Endothelial cell of umbilical vein (primary cell): Measurements from ENCODE around the gene HSPB8. TPM values are rescaled to one million over a fixed set of nuclear protein-coding genes. Genes with fewer than 3 reads are reported as not detected.

ENCODE experiments used
- BruUV-seq: library from RNA; stranded (reverse); fragments of 400-500 nt; replicated peaks from 2 replicates; lab custom pipeline; 2021; lab: Mats Ljungman, UMichigan
- CTCF ChIA-PET: fragments of 300-600, 350-600 bp; sonication (Branson Sonifier 250); formaldehyde crosslinking; loops from one replicate; lab custom pipeline; 2021; ENCODE audit warnings: antibody characterized with exemption, inconsistent platforms; lab: Charles Lee
- POLR2A ChIA-PET: fragments of 300-600, 350-600 bp; sonication (Branson Sonifier 250); formaldehyde crosslinking; loops from one replicate; lab custom pipeline; 2021; ENCODE audit warnings: antibody characterized with exemption, inconsistent platforms; lab: Charles Lee
- DNase-seq: peaks from one replicate; pipeline ENCODE4 v3.0.0-alpha.2; 2011; ENCODE audit warnings: low read depth, low spot score
- FAIRE-seq: peaks from 2 replicates; lab custom pipeline; 2011; peaks lifted over from hg19 to GRCh38; lab: Jason Lieb, UNC
- H2AFZ ChIP-seq: 2 replicates; pipeline ENCODE4 v1.6.0; 2012; ENCODE audit warnings: low read depth, low read length, control low read depth, inconsistent platforms
- H3K27ac ChIP-seq: 2 replicates; pipeline ENCODE4 v1.5.1; 2011; ENCODE audit warnings: low read depth, mild to moderate bottlenecking, control low read depth, low read length, moderate library complexity; ENCODE audit not compliant: insufficient read depth
- H3K27me3 ChIP-seq, 2 experiments: 2 replicates each; pipeline versions ENCODE4 v1.6.0 to v1.6.1; 2011; ENCODE audit warnings: low read length in 2 of 2, mixed read lengths in 1 of 2; ENCODE audit not compliant: control insufficient read depth in 2 of 2, insufficient read depth in 2 of 2
- H3K36me3 ChIP-seq, 2 experiments: 2 replicates in 1 of 2; 3 replicates in 1 of 2; pipeline ENCODE4 v1.5.1; 2011; ENCODE audit warnings: low read length in 2 of 2, mild to moderate bottlenecking in 1 of 2, moderate library complexity in 1 of 2; ENCODE audit not compliant: control insufficient read depth in 2 of 2, insufficient read depth in 2 of 2; ENCODE audit errors: extremely low read depth in 1 of 2
- H3K4me1 ChIP-seq: 3 replicates; pipeline ENCODE4 v1.5.1; 2011; ENCODE audit warnings: mild to moderate bottlenecking, low read length; ENCODE audit not compliant: control insufficient read depth, insufficient read depth; ENCODE audit errors: extremely low read depth
- H3K4me2 ChIP-seq: 2 replicates; pipeline ENCODE4 v1.6.1; 2011; ENCODE audit warnings: low read length, control low read depth, mixed read lengths; ENCODE audit not compliant: insufficient read depth
- H3K4me3 ChIP-seq, 3 experiments: fragments of 200-600 bp in 1 of 3; sonication (generic), shearing (Covaris generic) in 1 of 3; replicated peaks in 1 of 3; 2 replicates each; pipeline ENCODE4 v1.5.1; 2011 to 2016; ENCODE audit warnings: control low read depth in 3 of 3, low read length in 3 of 3, mild to moderate bottlenecking in 2 of 3, inconsistent platforms in 1 of 3, low read depth in 1 of 3, moderate library complexity in 1 of 3; ENCODE audit not compliant: insufficient read depth in 1 of 3
- H3K79me2 ChIP-seq: 2 replicates; pipeline ENCODE4 v1.6.0; 2012; ENCODE audit warnings: low read length, inconsistent platforms; ENCODE audit not compliant: control insufficient read depth, insufficient read depth
- H3K9ac ChIP-seq: replicated peaks from 2 replicates; pipeline ENCODE3; 2011; ENCODE audit warnings: low read length, control low read depth; ENCODE audit not compliant: insufficient read depth; ENCODE audit errors: extremely low read depth
- H3K9me1 ChIP-seq: replicated peaks from 3 replicates; pipeline ENCODE4 v1.6.0; 2011; ENCODE audit warnings: mild to moderate bottlenecking, low read length; ENCODE audit not compliant: control insufficient read depth, insufficient read depth; ENCODE audit errors: extremely low read depth
- H3K9me3 ChIP-seq: replicated peaks from 2 replicates; pipeline ENCODE4 v1.5.1; 2012; ENCODE audit warnings: low read length, inconsistent platforms; ENCODE audit not compliant: control insufficient read depth, insufficient read depth
- H4K20me1 ChIP-seq: replicated peaks from 2 replicates; pipeline ENCODE3; 2011; ENCODE audit warnings: mild to moderate bottlenecking, low read length; ENCODE audit not compliant: control insufficient read depth, insufficient read depth; ENCODE audit errors: extremely low read depth
- CTCF ChIP-seq, 2 donors: IDR thresholded peaks; 1 replicate in 1 of 2; 2 replicates in 1 of 2; pipeline ENCODE4 v1.5.1; 2011; ENCODE audit warnings: low read length in 2 of 2, mild to moderate bottlenecking in 2 of 2, moderate library complexity in 2 of 2, control low read depth in 1 of 2, inconsistent platforms in 1 of 2, low read depth in 1 of 2; ENCODE audit not compliant: insufficient read depth in 1 of 2; ENCODE audit errors: extremely low read depth in 1 of 2
- EZH2 ChIP-seq: IDR thresholded peaks from 2 replicates; pipeline ENCODE4 v1.6.1; 2012; ENCODE audit warnings: borderline replicate concordance, low read depth, mild to moderate bottlenecking, moderate library complexity, low read length, inconsistent platforms; ENCODE audit not compliant: severe bottlenecking
- FOS ChIP-seq: IDR thresholded peaks from 2 replicates; pipeline ENCODE4 v1.6.1; 2011; ENCODE audit warnings: mild to moderate bottlenecking, low read length, moderate library complexity, borderline replicate concordance; ENCODE audit not compliant: insufficient read depth
- GATA2 ChIP-seq: IDR thresholded peaks from 2 replicates; pipeline ENCODE4 v1.7.0; 2011; ENCODE audit warnings: low read depth, mild to moderate bottlenecking, moderate library complexity, mixed read lengths, low read length; ENCODE audit not compliant: insufficient read length, insufficient read depth
- JUN ChIP-seq: IDR thresholded peaks from 2 replicates; pipeline ENCODE4 v1.6.1; 2011; ENCODE audit warnings: borderline replicate concordance, low read depth; ENCODE audit not compliant: insufficient read length, insufficient read depth
- MAX ChIP-seq: IDR thresholded peaks from 2 replicates; pipeline ENCODE4 v1.6.1; 2011; ENCODE audit not compliant: insufficient read depth, insufficient read length
- MYC ChIP-seq: IDR thresholded peaks from one replicate; pipeline ENCODE4 v1.6.1; 2011; ENCODE audit warnings: mild to moderate bottlenecking, low read depth, low read length
- POLR2A ChIP-seq: IDR thresholded peaks from 2 replicates; pipeline ENCODE4 v1.6.1; 2012; ENCODE audit warnings: low read depth, mild to moderate bottlenecking, control low read depth, low read length
- POLR2AphosphoS5 ChIP-seq: IDR thresholded peaks from 2 replicates; pipeline ENCODE4 v1.6.1; 2012; ENCODE audit warnings: low read depth, mild to moderate bottlenecking, control low read depth, low read length, moderate library complexity; ENCODE audit not compliant: insufficient read depth
- dilution Hi-C: fragments of 300-500 bp; cut with MboI; formaldehyde crosslinking; loops from one replicate; pipeline ENCODE4 v1.15.0; 2019; ENCODE audit warnings: low sequenced_read_pairs; ENCODE audit not compliant: extremely low pct_ligation_motif_present
- intact Hi-C: fragments of 100-400 bp; cut with micrococcal nuclease; formaldehyde crosslinking; loops from one replicate; pipeline ENCODE4 v1.10.0; 2022
- polyA plus RNA-seq, 4 experiments: library from polyadenylated mRNA; depleted of rRNA in 3 of 4; stranded (reverse) in 3 of 4; unstranded in 1 of 4; fragments of >200 nt; gene quantifications; 2 replicates each; pipeline versions ENCODE4 v1.2.1 to v1.2.3, GENCODE V29; 2011 to 2012; ENCODE audit warnings: missing spikeins in 1 of 4
- total RNA-seq: library from RNA; stranded (reverse); gene quantifications from 2 replicates; pipeline ENCODE4 v1.2.3, GENCODE V29; 2021

Gene HSPB8
- total and polyA plus RNA-seq, 2 donors (not counting 3 experiments of a cell fraction or from before 2014, with no cell fraction given) = 10.8 to 14.7 TPM

- CTCF ChIA-PET = no interaction called here
- intact Hi-C loops = no loop called here
These were observed 33.2 kb downstream of the HSPB8 start for GRCh38 chr12:119211884-119212283.

More at GRCh38 chr12:119211884-119212283, 33.2 kb downstream of the HSPB8 start:
- Histone ChIP-seq H3K4me2 (no peak overlapping the region), H3K9ac (no peak overlapping the region), H3K27me3 (no peaks in the 10 kb centered on the region), H3K36me3 (no peaks in the 10 kb centered on the region), H3K4me3 (no peak overlapping the region), H3K9me1 (no peaks in the 10 kb centered on the region), H3K4me1 (no peaks in the 10 kb centered on the region), H4K20me1 (no peaks in the 10 kb centered on the region), H3K79me2 (no peaks in the 10 kb centered on the region), H2AFZ (no peak overlapping the region), H3K9me3 (no peaks in the 10 kb centered on the region), H3K27ac (no peak overlapping the region)
- FAIRE-seq (no peak), DNase-seq (no peak)
- no TSS peak for BruUV-seq
- POLR2A ChIA-PET = no interaction called here
- TF ChIP-seq MAX = no peak
- TF ChIP-seq CTCF (IDR thresholded peaks at IDR 0.05; ENCODE audit: extremely low read depth in 1 of 2, insufficient read depth in 1 of 2, low read depth in 1 of 2, low read length in 2 of 2) = no peak
- no peak for TF ChIP-seq JUN
- TF ChIP-seq GATA2 = no peak
- TF ChIP-seq FOS = no peak
- TF ChIP-seq POLR2A = no peak
- no peak for TF ChIP-seq EZH2
- no peak for TF ChIP-seq POLR2AphosphoS5
- no peak for TF ChIP-seq MYC
- dilution Hi-C loops = no loop called here
